ENCODE measurements around the gene LATS1. TPM values are rescaled to one million over a fixed set of nuclear protein-coding genes. Genes with fewer than 3 reads are reported as not detected.

LATS1 gene
- total RNA-seq, 1 donor from 2014 or later: 25.3 TPM

- H3K4me1 Mint-ChIP-seq (ENCODE audit: unreplicated experiment): no peaks in the 10 kb centered on the region
- TF ChIP-seq, protein P1, sequence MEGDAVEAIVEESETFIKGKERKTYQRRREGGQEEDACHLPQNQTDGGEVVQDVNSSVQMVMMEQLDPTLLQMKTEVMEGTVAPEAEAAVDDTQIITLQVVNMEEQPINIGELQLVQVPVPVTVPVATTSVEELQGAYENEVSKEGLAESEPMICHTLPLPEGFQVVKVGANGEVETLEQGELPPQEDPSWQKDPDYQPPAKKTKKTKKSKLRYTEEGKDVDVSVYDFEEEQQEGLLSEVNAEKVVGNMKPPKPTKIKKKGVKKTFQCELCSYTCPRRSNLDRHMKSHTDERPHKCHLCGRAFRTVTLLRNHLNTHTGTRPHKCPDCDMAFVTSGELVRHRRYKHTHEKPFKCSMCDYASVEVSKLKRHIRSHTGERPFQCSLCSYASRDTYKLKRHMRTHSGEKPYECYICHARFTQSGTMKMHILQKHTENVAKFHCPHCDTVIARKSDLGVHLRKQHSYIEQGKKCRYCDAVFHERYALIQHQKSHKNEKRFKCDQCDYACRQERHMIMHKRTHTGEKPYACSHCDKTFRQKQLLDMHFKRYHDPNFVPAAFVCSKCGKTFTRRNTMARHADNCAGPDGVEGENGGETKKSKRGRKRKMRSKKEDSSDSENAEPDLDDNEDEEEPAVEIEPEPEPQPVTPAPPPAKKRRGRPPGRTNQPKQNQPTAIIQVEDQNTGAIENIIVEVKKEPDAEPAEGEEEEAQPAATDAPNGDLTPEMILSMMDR (IDR thresholded peaks at IDR 0.05; ENCODE audit: unreplicated experiment): no peak
- peaks cover 12% of the 10 kb centered on the region for H3K36me3 Mint-ChIP-seq (ENCODE audit: low read depth, unreplicated experiment)
- no peaks in the 10 kb centered on the region for H3K27me3 Mint-ChIP-seq (ENCODE audit: unreplicated experiment)
- H3K9me3 Mint-ChIP-seq (ENCODE audit: unreplicated experiment): no peaks in the 10 kb centered on the region
- no peak overlapping the region for H3K27ac Mint-ChIP-seq (ENCODE audit: unreplicated experiment)
- no peak for DNase-seq (ENCODE audit: low spot score)
- H3K4me3 Mint-ChIP-seq (ENCODE audit: unreplicated experiment): no peak overlapping the region
Measured at GRCh38 chr6:149734915-149735314, 17.0 kb upstream of the LATS1 start.

GRCh38 chr6:149733089-149733720 lies 15.3 kb upstream of the LATS1 start:
- Mint-ChIP-seq H3K27ac (ENCODE audit: unreplicated experiment) (no peak overlapping the region), H3K9me3 (ENCODE audit: unreplicated experiment) (no peaks in the 10 kb centered on the region), H3K27me3 (ENCODE audit: unreplicated experiment) (no peaks in the 10 kb centered on the region), H3K4me3 (ENCODE audit: unreplicated experiment) (no peak overlapping the region), H3K4me1 (ENCODE audit: unreplicated experiment) (no peaks in the 10 kb centered on the region), H3K36me3 (ENCODE audit: low read depth, unreplicated experiment) (peaks cover 19% of the 10 kb centered on the region)
- DNase-seq (ENCODE audit: low spot score): no peak
- TF ChIP-seq, protein P1 (IDR thresholded peaks at IDR 0.05; ENCODE audit: unreplicated experiment): no peak

- no peaks in the 10 kb centered on the region for H3K4me1 Mint-ChIP-seq (ENCODE audit: unreplicated experiment)
- H3K4me3 Mint-ChIP-seq (ENCODE audit: unreplicated experiment): no peak overlapping the region
- H3K27me3 Mint-ChIP-seq (ENCODE audit: unreplicated experiment): no peaks in the 10 kb centered on the region
- TF ChIP-seq, protein P1 (IDR thresholded peaks at IDR 0.05; ENCODE audit: unreplicated experiment): no peak
- no peak for DNase-seq (ENCODE audit: low spot score)
- peaks cover 16% of the 10 kb centered on the region for H3K36me3 Mint-ChIP-seq (ENCODE audit: low read depth, unreplicated experiment)
- H3K27ac Mint-ChIP-seq (ENCODE audit: unreplicated experiment): no peak overlapping the region
- no peaks in the 10 kb centered on the region for H3K9me3 Mint-ChIP-seq (ENCODE audit: unreplicated experiment)
Measured at GRCh38 chr6:149729824-149730223, 11.9 kb upstream of the LATS1 start.

DNA sequence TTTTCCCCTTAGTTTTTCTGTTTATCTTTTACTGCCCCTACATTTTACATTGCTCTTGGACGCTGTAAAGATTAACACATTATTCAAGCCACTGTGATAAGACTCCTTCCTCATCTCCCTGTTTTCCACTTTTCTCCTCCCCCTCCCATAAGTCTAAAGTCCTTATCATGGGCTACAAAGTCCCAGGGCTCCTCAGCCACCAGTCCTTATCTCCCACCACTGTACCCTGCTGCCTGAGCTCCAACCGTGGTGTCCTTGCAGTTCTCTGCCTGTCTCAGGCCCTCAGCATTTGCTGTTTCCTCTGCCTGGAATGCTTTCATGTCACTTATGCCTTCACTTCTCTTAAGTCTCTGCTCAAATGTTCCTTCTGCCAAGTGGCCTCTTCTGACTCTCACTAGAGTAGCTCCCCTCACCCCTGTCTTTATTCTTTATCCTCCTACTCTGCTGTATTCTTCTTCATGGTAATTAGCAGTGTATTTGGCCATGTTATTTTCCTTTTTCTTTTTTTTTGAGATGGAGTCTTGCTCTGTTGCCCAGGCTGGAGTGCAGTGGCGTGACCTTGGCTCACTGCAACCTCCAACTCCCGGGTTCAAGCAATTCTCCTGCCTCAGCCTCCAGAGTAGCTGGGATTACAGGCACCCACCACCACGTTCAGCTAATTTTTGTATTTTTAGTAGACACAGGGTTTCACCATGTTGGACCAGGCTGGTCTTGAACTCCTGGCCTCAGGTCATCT lies 10.8 kb upstream of the LATS1 start:
- Mint-ChIP-seq H3K36me3 (ENCODE audit: low read depth, unreplicated experiment) (peaks cover 16% of the 10 kb centered on the region), H3K27ac (ENCODE audit: unreplicated experiment) (no peak overlapping the region), H3K4me1 (ENCODE audit: unreplicated experiment) (no peaks in the 10 kb centered on the region), H3K4me3 (ENCODE audit: unreplicated experiment) (no peak overlapping the region), H3K27me3 (ENCODE audit: unreplicated experiment) (no peaks in the 10 kb centered on the region), H3K9me3 (ENCODE audit: unreplicated experiment) (no peaks in the 10 kb centered on the region)
- no peak for DNase-seq (ENCODE audit: low spot score)
- TF ChIP-seq, protein P1 (IDR thresholded peaks at IDR 0.05; ENCODE audit: unreplicated experiment): no peak

All from endothelial cell (in vitro differentiated cells).